Hematopoietic multipotent progenitor cell treated with erythropoietin and hydrocortisone succinate and interleukin-3 and kit ligand, for 6 days (in vitro differentiated cells): ENCODE results near the gene PIP5K1A.
"Not testable (repeated sequence)": the region's sequence is repeated elsewhere in the genome, so short reads cannot be mapped to it uniquely, and the experiment has no call there.

Experiments
- DNase-seq: peaks from one replicate; pipeline ENCODE4 v3.0.0-alpha.2; 2015

PIP5K1A gene

GRCh38 chr1:151259351-151259750, 61.0 kb downstream of the PIP5K1A start:
- DNase-seq = no peak

- DNase-seq = no peak
Observed at GRCh38 chr1:151265446-151266236, 67.3 kb downstream of the PIP5K1A start.

- no peak for DNase-seq
Observed at GRCh38 chr1:151266315-151266714, 68.0 kb downstream of the PIP5K1A start.

DNA sequence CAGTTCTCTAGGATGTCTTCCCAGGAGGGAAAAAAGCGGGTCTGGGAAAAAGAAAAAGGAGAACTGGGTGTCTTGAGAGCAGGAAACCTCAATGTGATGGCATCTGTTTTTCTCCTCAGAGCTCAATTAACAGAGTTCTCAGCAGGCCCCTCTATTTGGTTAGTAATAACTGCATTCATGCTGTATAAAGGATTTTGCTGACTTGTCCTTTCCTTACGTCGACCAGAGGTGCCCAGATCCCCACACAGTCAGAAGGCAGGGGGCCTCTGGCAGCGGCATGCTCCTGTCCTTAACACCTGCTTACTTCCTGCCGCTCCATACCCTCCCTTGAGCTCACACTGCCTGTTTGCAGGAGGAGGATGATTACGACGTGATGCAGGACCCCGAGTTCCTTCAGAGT, 68.5 kb downstream of the PIP5K1A start:
- DNase-seq = no peak

GRCh38 chr1:151267760-151268159, 69.4 kb downstream of the PIP5K1A start:
- no peak for DNase-seq

DNA sequence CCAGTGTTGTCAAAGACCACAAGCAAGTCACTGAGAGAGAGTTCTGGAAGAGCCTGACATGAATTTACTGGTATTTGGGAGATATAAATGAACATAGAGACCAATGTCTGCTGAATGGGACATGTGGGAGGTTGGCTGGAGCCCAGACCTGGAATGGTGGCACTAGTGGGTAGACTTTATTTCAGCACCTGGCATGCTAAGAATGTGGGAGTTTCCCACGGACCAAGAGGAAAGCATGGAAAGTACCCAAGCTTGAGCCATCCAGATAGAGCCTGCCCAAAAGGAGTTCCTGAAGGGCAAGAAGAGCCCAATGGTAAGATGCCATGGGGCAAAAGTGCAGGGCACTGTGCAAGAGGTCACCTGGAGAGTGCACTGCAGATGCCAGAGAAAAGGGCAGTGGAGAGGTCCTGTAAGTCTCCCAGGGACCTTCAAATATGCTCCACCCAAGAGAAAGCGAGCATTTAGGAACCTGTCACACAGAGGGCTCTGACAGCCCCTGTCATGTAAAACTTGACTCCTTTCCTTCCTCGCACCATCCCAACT, 75.6 kb downstream of the PIP5K1A start:
- no peak for DNase-seq

- not testable (repeated sequence) for DNase-seq
Observed at GRCh38 chr1:151275341-151275740, 77.0 kb downstream of the PIP5K1A start.

- DNase-seq = peak; percentile 45
Observed at GRCh38 chr1:151277249-151277648, 78.9 kb downstream of the PIP5K1A start.

GRCh38 chr1:151281225-151281968, 83.0 kb downstream of the PIP5K1A start:
- peak; percentile 99 for DNase-seq

DNA sequence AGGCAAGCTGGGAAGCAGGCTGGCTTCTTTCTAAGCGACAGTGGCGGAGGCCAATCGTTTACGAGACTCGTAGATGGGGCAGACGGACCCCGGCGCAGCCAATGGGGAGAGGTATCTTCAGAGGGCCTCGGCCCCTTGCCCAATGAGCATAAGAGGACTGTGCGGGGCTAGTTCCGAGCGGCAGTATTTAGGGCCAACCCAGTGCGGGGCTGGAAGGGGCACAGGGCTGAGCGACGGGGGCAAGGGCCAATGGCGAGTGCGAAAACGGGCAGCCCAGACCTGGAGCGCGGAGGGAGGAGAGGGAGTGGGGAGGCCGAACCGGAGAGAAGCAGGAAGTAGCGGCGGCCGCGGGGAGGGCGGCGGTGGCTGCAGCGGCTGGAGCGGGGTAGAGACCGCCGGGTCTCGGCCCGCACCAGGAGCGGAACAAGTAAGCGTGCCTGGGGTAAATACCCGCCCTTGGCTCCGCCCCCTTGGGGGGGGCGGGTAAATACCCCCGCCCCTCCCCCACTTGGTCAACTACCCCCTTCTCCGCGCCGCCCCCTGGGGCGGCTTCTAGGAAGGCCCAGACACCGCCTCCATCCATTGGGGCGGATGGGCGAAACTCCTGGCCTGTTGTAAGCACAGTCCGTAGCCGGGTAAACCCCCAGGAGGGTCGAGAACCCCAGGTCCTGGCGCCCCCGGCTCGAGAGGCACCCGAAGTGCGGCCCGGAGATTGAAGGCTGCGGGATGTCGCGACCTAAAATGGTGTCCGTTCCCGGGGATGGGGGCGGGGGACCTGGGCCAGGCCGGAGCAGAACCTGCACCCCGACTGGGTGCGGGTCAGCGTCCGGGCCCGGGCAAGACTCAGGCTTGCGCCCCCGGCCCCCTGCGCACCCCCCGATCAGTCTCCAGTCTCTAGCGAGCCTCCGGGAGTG, 83.9 kb downstream of the PIP5K1A start, which contains the start of gene ZNF687:
ZNF687 (plus strand) TSS at position 331 of the 914 bp plus-strand sequence. CDS start 3,993 bp downstream, outside the sequence.
- peak; percentile 100 for DNase-seq

- DNase-seq = peak; percentile 77
Observed at GRCh38 chr1:151282883-151283725, 84.8 kb downstream of the PIP5K1A start.

- no peak for DNase-seq
Observed at GRCh38 chr1:151284013-151284577, 85.7 kb downstream of the PIP5K1A start.

GRCh38 chr1:151286619-151287340, 88.4 kb downstream of the PIP5K1A start:
- no peak for DNase-seq

GRCh38 chr1:151287341-151287699, 89.0 kb downstream of the PIP5K1A start:
- no peak for DNase-seq

DNA sequence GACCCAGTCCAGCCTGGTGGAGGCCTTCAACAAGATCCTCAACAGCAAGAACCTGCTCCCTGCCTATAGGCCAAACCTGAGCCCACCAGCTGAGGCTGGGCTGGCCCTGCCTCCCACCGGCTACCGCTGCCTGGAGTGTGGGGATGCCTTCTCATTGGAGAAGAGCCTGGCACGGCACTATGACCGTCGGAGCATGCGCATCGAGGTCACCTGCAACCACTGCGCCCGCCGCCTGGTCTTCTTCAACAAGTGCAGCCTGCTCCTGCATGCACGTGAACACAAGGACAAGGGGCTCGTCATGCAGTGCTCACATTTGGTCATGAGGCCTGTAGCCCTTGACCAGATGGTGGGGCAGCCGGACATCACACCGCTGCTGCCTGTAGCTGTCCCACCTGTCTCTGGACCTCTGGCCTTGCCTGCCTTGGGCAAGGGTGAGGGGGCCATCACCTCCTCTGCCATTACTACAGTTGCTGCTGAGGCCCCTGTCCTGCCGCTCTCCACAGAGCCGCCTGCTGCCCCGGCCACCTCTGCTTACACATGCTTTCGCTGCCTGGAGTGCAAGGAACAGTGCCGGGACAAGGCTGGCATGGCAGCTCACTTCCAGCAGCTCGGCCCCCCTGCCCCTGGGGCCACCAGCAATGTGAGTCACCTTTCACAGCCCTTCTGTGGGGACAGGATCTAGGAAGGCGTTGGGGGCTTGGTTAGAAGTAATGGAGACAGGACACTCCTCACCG, 89.6 kb downstream of the PIP5K1A start:
- DNase-seq = no peak

DNA sequence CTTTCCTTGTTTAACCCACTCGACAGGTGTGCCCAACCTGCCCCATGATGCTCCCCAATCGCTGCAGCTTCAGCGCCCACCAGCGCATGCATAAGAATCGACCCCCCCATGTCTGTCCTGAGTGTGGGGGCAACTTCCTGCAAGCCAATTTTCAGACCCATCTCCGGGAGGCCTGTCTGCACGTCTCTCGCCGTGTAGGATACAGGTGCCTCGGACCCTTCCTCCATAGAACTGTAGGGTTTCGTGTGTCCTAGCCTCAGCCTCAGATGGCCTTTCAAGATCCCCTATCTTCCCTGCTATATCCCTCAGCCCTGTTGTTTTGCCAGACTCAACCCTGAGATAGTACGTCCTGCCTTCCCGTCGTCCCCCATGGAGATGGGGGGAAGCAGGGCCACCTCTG, 90.2 kb downstream of the PIP5K1A start:
- DNase-seq = no peak

- DNase-seq = no peak
Observed at GRCh38 chr1:151289080-151289935, 91.0 kb downstream of the PIP5K1A start.

DNA sequence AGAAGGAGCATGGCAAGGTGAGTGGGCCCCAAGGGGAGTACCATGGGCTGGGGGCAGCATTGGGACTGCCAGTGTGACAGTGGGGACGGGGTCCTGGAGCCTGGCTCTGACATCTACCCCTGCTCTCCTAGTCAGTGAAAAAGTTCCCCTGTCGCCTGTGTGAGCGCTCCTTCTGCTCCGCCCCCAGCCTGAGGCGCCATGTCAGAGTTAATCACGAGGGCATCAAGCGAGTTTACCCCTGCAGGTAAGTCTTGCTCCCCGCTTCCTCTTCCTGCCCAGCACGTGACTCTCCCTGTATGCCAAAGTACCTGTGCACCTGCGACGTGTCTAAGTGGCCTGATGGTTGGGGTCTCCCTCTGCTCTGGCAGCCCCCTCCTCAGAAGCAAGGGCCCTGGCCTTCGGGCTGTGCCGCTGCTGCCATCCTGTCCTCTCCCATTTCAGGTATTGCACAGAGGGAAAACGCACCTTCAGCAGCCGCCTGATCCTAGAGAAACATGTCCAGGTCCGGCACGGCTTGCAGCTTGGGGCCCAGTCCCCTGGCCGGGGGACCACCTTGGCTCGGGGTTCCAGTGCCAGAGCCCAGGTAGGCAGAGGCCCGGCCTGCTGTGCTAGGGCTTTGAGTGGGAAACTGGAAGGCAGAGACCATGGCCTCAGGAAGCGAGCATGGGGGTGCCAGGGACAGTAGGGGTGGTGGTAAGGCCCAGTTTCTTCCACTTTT, 91.8 kb downstream of the PIP5K1A start:
- DNase-seq = no peak
